ENCODE data around the gene IQUB.

GRCh38 chr7:123579416-123579815 is 45.0 kb upstream of the IQUB start:
- TF ChIP-seq CTCF (IDR thresholded peaks at IDR 0.05; ENCODE audit: insufficient read depth, low read length) (no peak), POLR2AphosphoS5 (IDR thresholded peaks at IDR 0.05; ENCODE audit: low read depth) (no peak), GABPA (IDR thresholded peaks at IDR 0.05; ENCODE audit: low read depth) (no peak)

All from HL-60 (cell line).